Measurements from ENCODE around the gene TIAM1.

DNA sequence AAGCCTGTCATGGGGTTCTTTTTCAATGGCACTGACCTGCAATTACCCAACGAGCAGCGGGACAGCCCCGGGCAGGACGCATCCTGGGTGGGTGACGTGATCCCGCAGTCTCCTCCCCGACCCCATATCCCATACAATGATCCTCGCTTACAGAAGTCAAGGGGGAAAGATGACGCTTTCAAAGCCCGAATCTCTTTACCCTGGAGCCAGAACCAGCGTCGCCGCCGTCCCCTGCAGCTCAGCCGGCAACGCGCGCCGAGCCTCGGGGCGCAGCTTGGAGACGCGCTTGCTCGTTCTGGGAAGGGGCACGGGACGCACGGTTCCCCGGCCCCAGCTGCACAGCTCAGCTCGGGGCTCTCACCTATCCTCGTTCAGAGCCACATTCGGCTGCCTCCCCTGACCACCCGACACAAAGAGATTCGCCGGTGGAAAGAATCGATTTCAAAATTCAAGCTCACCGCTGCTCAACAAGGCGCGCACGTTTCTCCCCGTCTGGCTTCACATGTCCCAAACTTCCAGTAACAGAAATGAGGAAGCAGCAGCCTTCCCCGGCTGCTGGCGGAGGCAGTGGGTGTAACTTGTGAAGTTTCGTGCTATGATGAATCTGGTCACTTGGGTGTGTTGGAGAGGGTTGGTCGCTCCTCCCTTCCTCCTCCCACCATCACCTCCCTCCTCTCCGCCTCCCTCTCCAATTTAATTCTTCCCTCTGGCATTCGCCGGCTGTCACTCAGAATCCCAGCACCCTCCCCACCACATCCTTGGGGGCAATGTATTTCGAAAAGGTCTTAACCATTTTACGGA, at the start of gene TIAM1:
- TF ChIP-seq, protein P1, sequence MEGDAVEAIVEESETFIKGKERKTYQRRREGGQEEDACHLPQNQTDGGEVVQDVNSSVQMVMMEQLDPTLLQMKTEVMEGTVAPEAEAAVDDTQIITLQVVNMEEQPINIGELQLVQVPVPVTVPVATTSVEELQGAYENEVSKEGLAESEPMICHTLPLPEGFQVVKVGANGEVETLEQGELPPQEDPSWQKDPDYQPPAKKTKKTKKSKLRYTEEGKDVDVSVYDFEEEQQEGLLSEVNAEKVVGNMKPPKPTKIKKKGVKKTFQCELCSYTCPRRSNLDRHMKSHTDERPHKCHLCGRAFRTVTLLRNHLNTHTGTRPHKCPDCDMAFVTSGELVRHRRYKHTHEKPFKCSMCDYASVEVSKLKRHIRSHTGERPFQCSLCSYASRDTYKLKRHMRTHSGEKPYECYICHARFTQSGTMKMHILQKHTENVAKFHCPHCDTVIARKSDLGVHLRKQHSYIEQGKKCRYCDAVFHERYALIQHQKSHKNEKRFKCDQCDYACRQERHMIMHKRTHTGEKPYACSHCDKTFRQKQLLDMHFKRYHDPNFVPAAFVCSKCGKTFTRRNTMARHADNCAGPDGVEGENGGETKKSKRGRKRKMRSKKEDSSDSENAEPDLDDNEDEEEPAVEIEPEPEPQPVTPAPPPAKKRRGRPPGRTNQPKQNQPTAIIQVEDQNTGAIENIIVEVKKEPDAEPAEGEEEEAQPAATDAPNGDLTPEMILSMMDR (IDR thresholded peaks at IDR 0.05; ENCODE audit: low read depth, low read length, poor library complexity, severe bottlenecking), result no peak
- no peak for TF ChIP-seq EZH2phosphoT487 (IDR thresholded peaks at IDR 0.05; ENCODE audit: borderline replicate concordance, low read length)

Measured in DOHH2 (cell line).